HepG2 (cell line): ENCODE results near the gene FXYD4. TPM values are rescaled to one million over a fixed set of nuclear protein-coding genes. Genes with fewer than 3 reads are reported as not detected.

Source experiments
- ATAC-seq: fragments of 200-7000 bp; cut with Tn5 transposase; 3 replicates; pipeline ENCODE4 v1.9.1; 2020; ENCODE audit warnings: mild to moderate bottlenecking, moderate library complexity
- BruUV-seq: library from RNA; stranded (reverse); fragments of 400-500 nt; replicated peaks from 2 replicates; lab custom pipeline; 2021; lab: Mats Ljungman, UMichigan
- CTCF ChIA-PET: fragments of 300-600 bp; formaldehyde crosslinking; extraction: SDS; loops from one replicate; lab custom pipeline; 2021; ENCODE audit warnings: low total read pairs, inconsistent platforms, low intra/inter-chr PET ratio; lab: Yijun Ruan, JAX
- POLR2A ChIA-PET: fragments of 350-600 bp; sonication (Branson Sonifier 250); formaldehyde crosslinking; loops from one replicate; lab custom pipeline; 2020; ENCODE audit warnings: antibody characterized with exemption, inconsistent platforms; lab: Yijun Ruan, JAX
- DNase-seq: peaks from one replicate; pipeline ENCODE4 v3.0.0-alpha.2; 2015; ENCODE audit warnings: low spot score
- FAIRE-seq: peaks from 3 replicates; lab custom pipeline; 2011; peaks lifted over from hg19 to GRCh38; lab: Jason Lieb, UNC
- H2AFZ ChIP-seq: one replicate; pipeline ENCODE4 v1.6.1; 2011; ENCODE audit warnings: low read length, inconsistent platforms
- H3K27ac ChIP-seq: fragments of 300-600 bp; 3 replicates; pipeline ENCODE4 v1.8.0; 2011; ENCODE audit warnings: mixed run types, mild to moderate bottlenecking, mixed read lengths, low read length, inconsistent platforms; ENCODE audit not compliant: insufficient read depth; ENCODE audit errors: extremely low read length
- H3K27me3 ChIP-seq, 2 experiments: fragments of 200-600 bp in 1 of 2; 2 replicates in 1 of 2; 3 replicates in 1 of 2; pipeline versions ENCODE4 v1.6.0 to v1.8.0; 2011; ENCODE audit warnings: low read length in 2 of 2, mild to moderate bottlenecking in 2 of 2, moderate library complexity in 2 of 2, inconsistent platforms in 1 of 2; ENCODE audit not compliant: insufficient read depth in 2 of 2, control insufficient read depth in 1 of 2
- H3K36me3 ChIP-seq, 2 experiments: fragments of 200-600 bp in 1 of 2; replicated peaks in 1 of 2; 2 replicates in 1 of 2; 3 replicates in 1 of 2; pipeline versions ENCODE4 v1.5.1 to v1.8.0; 2011; ENCODE audit warnings: low read length in 2 of 2, inconsistent platforms in 1 of 2; ENCODE audit not compliant: insufficient read depth in 2 of 2, control insufficient read depth in 1 of 2
- H3K4me1 ChIP-seq: 2 replicates; pipeline ENCODE4 v1.5.1; 2012; ENCODE audit warnings: low read length, inconsistent platforms; ENCODE audit not compliant: insufficient read depth
- H3K4me2 ChIP-seq: 2 replicates; pipeline ENCODE4 v1.6.0; 2011; ENCODE audit warnings: low read depth, low read length, inconsistent platforms
- H3K4me3 ChIP-seq, 3 experiments: fragments of 200-600 bp in 1 of 3; sonication (generic), shearing (Covaris generic) in 1 of 3; replicated peaks in 1 of 3; 2 replicates each; pipeline ENCODE4 v1.5.1; 2011 to 2016; ENCODE audit warnings: low read length in 3 of 3, inconsistent platforms in 2 of 3, low read depth in 2 of 3, mild to moderate bottlenecking in 2 of 3, control low read depth in 1 of 3, mixed read lengths in 1 of 3; ENCODE audit not compliant: insufficient read depth in 1 of 3
- H3K79me2 ChIP-seq: one replicate; pipeline ENCODE4 v1.6.1; 2011; ENCODE audit warnings: low read length, inconsistent platforms; ENCODE audit not compliant: insufficient read depth
- H3K9ac ChIP-seq: 2 replicates; pipeline ENCODE4 v1.6.0; 2011; ENCODE audit warnings: mild to moderate bottlenecking, low read depth, low read length, inconsistent platforms; ENCODE audit not compliant: insufficient read depth
- H3K9me3 ChIP-seq: 2 replicates; pipeline ENCODE4 v1.5.1; 2012; ENCODE audit warnings: mild to moderate bottlenecking, low read length
- H4K20me1 ChIP-seq: 2 replicates; pipeline ENCODE4 v1.6.0; 2011; ENCODE audit warnings: inconsistent platforms, mild to moderate bottlenecking, low read length, moderate library complexity; ENCODE audit not compliant: insufficient read depth
- HNRNPLL ChIP-seq: fragments of 200-400 bp; formaldehyde crosslinking; IDR thresholded peaks from 2 replicates; pipeline ENCODE4 v1.6.1; 2017; ENCODE audit warnings: mild to moderate bottlenecking, low read depth, low read length; ENCODE audit not compliant: poor library complexity, severe bottlenecking
- KDM3A ChIP-seq: IDR thresholded peaks from 2 replicates; pipeline ENCODE4 v1.6.1; 2018; ENCODE audit warnings: low read depth, missing compliant biosample characterization
- PHF20 ChIP-seq: sonication (generic); formaldehyde crosslinking; IDR thresholded peaks from 2 replicates; pipeline ENCODE4 v1.5.0; 2020; ENCODE audit warnings: mild to moderate bottlenecking, missing genetic modification reagents
- POLR2A ChIP-seq, 2 experiments: IDR thresholded peaks; 2 replicates each; pipeline ENCODE4 v1.6.1; 2011; ENCODE audit warnings: low read depth in 2 of 2, low read length in 2 of 2, mild to moderate bottlenecking in 1 of 2, moderate library complexity in 1 of 2; ENCODE audit not compliant: insufficient read depth in 1 of 2
- POLR2G ChIP-seq: fragments of 200-400 bp; formaldehyde crosslinking; IDR thresholded peaks from 2 replicates; pipeline ENCODE4 v1.6.1; 2018; ENCODE audit warnings: mild to moderate bottlenecking, low read depth, low read length, moderate library complexity
- RBM22 ChIP-seq: fragments of 200-400 bp; formaldehyde crosslinking; optimal IDR thresholded peaks from 2 replicates; pipeline ENCODE3; 2017; ENCODE audit warnings: mild to moderate bottlenecking, low read length, moderate library complexity
- RFX5 ChIP-seq: IDR thresholded peaks from 2 replicates; pipeline ENCODE4 v1.6.1; 2011; ENCODE audit warnings: low read depth, low read length, improper control_type of control experiment
- TERF1 ChIP-seq: sonication (generic); formaldehyde crosslinking; IDR thresholded peaks from 2 replicates; pipeline ENCODE4 v1.8.0; 2022; ENCODE audit warnings: mild to moderate bottlenecking, missing genetic modification reagents, moderate library complexity
- ZNF577 ChIP-seq: sonication (generic); formaldehyde crosslinking; IDR thresholded peaks from 2 replicates; pipeline ENCODE4 v1.4.0; 2020; ENCODE audit warnings: mild to moderate bottlenecking, low read depth, missing genetic modification reagents, borderline replicate concordance
- WGBS: methylation state at CpG from one replicate; pipeline ENCODE4 v1.1.6; 2017; ENCODE audit warnings: low lambda C conversion rate; 5-methylcytosine and 5-hydroxymethylcytosine counted together
- in situ Hi-C: cut with HindIII; loops from 2 replicates; pipeline ENCODE4 v1.10.0; 2017; ENCODE audit warnings: low pct_unique_long_range_greater_than_20kb; ENCODE audit not compliant: extremely low pct_ligation_motif_present
- intact Hi-C: fragments of 100-400 bp; cut with micrococcal nuclease; formaldehyde crosslinking; loops from one replicate; pipeline ENCODE4 v1.10.0; 2022; ENCODE audit not compliant: unreplicated experiment
- polyA plus RNA-seq, 8 experiments: library from polyadenylated mRNA; depleted of rRNA in 3 of 8; stranded (reverse) in 7 of 8; unstranded in 1 of 8; fragments of >200 nt; fragmentation: Illumina TruSeq in 4 of 8; extraction: Trizol in 4 of 8; gene quantifications; 2 replicates each; pipeline versions ENCODE4 v1.2.1 to v1.2.3, GENCODE V29; 2011 to 2016; ENCODE audit warnings: low read depth in 4 of 8, missing spikeins in 1 of 8, mixed read lengths in 1 of 8; ENCODE audit not compliant: insufficient read depth in 1 of 8
- total RNA-seq, 5 experiments: library from RNA; depleted of rRNA; stranded (reverse); fragments of >200 nt; fragmentation: Illumina TruSeq; extraction: Trizol; gene quantifications; 2 replicates each; pipeline ENCODE4 v1.2.3, GENCODE V29; 2016; ENCODE audit warnings: low read depth in 1 of 5

Gene FXYD4
- total and polyA plus RNA-seq, 2 of the 13 experiments (the other 11 are each of a cell fraction or from before 2014, with no cell fraction given) = not detected

GRCh38 chr10:43385412-43386004 is 14.1 kb downstream of the FXYD4 start (continued):
- TF ChIP-seq HNRNPLL = no peak
- TF ChIP-seq KDM3A (CRISPR knock-in tag) = no peak
- no peak for TF ChIP-seq TERF1 (CRISPR knock-in tag)

GRCh38 chr10:43386549-43386948 is 15.1 kb downstream of the FXYD4 start:
- Histone ChIP-seq H3K4me3 (no peak overlapping the region), H3K27ac (no peak overlapping the region), H3K27me3 (no peaks in the 10 kb centered on the region), H3K9ac (no peak overlapping the region), H3K9me3 (no peaks in the 10 kb centered on the region), H3K4me2 (no peak overlapping the region), H4K20me1 (peaks cover 64% of the 10 kb centered on the region), H3K79me2 (peaks cover 40% of the 10 kb centered on the region), H3K4me1 (peaks cover 45% of the 10 kb centered on the region), H2AFZ (no peak overlapping the region), H3K36me3 (peaks cover 21 to 53% of the 10 kb centered on the region in 2 experiments)
- in situ Hi-C loops = no loop called here
- intact Hi-C loops = no loop called here
- ATAC-seq (no peak), FAIRE-seq (no peak), DNase-seq (no peak)
- no peak for TF ChIP-seq RFX5
- TF ChIP-seq PHF20 (CRISPR knock-in tag) = no peak
- TF ChIP-seq POLR2G = peak; percentile 35; the same call in 1 of the 2 replicates
- TF ChIP-seq ZNF577 (CRISPR knock-in tag) = no peak
- TF ChIP-seq POLR2A (IDR thresholded peaks at IDR 0.05; ENCODE audit: insufficient read depth in 1 of 2, low read depth in 2 of 2, low read length in 2 of 2) = peak in 1 of 2 experiments; percentile 16; a peak in 1 of 4 replicates
- TF ChIP-seq RBM22 = peak; percentile 32
- no TSS peak for BruUV-seq
- WGBS = 96% methylated on average over 3 of the region's 4 CpGs
- ChIA-PET POLR2A (interaction anchor here (2.6 to 3.3 kb wide), 2 partner anchors 10 to 21 kb away, joined by 9 to 22 read pairs; no protein-coding TSS in a partner anchor), CTCF (no interaction called here)
